GM18909 (cell line): Measurements from ENCODE around the gene CCNB2.
"Not testable (repeated sequence)": the region's sequence is repeated elsewhere in the genome, so short reads cannot be mapped to it uniquely, and the experiment has no call there.

Experiments
- ATAC-seq: cut with Tn5 transposase; IDR thresholded peaks from one replicate; pipeline ENCODE4 v1.9.1; 2021; ENCODE audit warnings: mild to moderate bottlenecking; ENCODE audit not compliant: unreplicated experiment, poor library complexity

CCNB2 gene

DNA sequence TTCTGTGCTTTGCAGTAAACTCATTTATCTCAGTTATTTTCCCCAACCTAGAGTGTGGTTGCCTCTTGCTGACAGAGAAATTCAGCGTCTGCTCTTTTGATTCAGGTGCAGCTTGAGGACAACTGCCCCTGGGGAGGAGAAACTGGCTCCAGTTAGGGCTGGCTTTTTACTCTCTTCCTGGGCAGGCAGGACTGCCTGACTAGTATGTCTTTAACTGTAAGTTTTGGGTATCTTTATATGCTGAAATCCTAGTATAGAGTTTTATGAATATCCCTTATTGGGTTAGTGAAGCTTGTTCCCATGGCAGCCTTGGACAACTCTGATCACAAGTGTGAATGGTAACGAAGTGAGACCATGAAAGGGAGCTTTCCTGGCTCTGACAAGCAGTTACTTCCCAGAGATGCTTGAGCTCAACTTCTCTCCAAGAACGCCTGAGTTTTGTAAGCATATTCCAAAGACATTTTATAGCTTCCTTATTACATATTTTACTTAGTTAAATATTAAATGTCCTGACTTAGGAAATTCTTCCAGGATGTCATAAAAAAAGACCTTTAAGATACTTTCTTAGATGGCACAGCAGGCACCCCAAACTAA, 27.1 kb downstream of the CCNB2 start:
- ATAC-seq = no peak

GRCh38 chr15:59133929-59134427, 29.0 kb downstream of the CCNB2 start:
- no peak for ATAC-seq

DNA sequence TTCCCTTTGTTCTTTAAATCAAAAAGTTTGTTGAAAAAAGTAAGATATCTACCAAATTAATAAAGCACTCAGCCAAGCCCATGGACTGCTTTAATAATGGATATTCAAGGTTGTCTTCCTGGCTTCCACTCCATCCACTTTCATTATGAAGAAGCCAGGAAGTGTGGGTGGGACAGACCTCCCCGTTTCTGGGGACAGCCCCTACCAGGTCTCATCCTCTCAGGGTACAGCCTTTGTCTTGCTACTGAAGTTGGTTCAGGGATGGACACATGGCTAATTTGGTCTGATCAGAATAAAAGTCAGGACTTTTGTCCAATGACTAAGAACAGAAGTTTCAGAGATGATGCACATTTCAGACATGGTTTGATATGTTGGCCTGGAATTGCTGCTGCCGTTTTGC, 32.6 kb downstream of the CCNB2 start:
- ATAC-seq = no peak

DNA sequence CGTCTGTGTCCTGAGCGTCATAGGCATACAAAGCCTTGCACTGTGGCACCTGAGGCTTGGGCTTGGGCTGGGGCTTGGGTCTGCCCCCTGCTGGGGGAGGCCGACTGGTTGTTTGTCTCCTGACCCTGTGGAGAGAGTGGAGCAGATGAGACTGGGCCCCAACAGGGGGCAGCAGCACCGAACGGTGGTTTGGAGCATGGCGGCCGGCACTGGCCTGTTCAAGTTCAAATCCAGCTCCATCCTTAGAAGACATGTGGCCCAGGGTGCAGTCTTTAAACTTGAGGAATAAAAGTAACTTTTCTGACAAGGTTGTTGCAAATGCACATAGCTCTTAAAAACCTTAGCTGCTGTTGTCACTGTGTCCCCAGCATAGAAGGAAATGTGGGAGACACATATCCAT, 33.3 kb downstream of the CCNB2 start:
- ATAC-seq = peak; percentile 42

DNA sequence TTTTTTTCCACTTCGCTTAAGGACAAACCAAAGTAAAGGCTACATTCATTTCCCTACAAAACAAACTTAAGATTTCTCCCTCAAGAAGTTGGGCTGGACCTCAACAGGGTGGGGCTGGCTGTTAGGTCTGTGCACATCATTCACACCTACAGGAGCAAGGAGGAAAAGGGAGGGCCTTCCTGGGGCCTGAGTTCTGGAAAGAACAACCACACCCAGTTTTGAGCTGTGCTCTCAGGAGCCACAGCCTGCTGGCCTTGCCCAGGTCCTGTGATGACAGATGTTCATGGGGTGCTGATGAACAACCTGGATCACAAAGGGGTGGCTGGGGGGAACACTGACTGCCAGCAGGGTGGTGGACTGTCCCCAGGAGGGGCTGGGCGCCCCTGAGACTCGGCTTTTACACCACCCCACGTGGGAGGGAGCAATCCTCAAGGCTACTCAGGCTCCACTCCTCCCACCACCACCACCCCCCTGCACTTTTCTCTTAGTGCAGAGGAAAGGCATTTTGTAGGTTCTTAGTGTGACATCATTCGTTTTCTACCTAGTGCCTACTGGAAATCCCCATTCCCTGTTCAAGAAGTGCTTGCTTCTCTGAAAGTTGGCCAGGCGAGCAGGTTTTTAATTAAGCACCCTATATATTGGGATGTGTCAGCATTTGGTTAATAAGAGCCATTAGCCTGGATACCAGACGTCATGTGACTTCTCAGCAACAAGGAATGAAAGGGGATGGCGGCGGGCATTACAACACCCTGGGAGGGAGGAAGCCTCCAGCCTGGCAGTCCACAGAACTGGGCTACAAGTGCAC, 35.7 kb downstream of the CCNB2 start:
- no peak for ATAC-seq

GRCh38 chr15:59143281-59143680, 38.3 kb downstream of the CCNB2 start:
- ATAC-seq = no peak

DNA sequence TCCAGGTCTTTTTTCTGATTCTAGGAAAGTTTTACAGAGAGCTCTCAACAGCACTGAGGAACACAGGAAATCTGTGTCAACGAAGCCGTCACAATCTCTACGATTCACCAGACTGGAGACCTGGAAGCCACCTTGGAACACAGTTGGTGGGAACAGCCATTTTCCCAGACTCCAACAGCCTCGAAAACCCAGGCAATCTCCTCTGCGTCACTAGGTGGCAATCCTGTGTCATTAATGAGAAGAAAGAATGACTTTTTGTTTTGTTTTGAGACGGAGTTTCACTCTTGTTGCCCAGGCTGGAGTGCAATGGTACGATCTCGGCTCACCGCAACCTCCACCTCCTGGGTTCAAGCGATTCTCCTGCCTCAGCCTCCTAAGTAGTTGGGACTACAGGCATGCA, 39.6 kb downstream of the CCNB2 start:
- not testable (repeated sequence) for ATAC-seq

GRCh38 chr15:59147666-59148065, 42.7 kb downstream of the CCNB2 start:
- ATAC-seq = no peak

DNA sequence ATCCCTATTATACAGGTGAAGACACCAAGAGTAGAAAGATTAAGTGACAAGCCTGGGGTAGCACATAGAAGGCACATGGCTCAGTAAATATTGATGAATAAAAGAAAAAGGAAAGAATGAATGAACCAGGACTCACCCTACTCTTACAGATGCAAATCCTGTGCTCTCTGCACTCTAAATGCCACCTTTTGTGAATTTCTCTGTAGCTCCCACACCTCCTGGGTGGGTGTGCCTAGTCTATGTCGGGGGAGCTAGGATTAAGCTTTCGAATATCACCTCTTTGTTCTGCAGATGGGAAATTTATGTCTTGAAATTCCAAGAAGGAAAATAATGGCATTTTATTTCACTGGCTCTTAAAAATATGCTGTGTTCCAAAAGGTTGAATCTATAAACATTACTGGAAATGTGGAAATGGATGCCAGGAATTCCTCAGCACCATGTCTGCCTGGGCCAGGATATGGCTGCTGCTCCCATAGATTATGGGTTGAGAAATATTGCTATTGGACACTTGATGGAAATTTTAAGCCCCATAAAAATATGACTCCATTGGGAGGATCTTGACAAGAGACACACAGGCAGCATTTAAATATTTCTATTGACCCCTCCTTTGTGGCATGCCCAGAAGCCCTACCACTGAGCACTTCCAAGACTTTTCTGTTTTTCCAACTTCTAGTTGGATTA, 43.3 kb downstream of the CCNB2 start:
- no peak for ATAC-seq

DNA sequence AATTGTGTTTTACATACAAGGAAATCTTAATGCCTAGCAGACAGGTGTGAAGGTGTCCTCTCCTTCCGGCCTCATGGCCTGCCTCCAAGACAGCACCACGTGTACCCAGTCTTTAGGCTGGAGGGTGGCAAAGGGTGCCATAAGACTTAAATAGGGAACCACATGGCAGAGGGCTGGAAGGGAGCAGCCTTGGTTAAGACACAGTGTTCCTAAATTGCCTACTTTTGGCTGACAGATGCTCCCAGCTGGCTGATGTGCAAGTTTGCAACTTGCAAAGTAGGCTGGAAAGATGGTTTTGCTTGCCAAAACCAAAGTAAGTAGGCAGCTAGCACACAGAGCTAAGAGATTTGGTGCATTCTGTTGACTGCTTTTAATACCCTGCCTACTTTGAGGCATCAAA, 45.2 kb downstream of the CCNB2 start:
- no peak for ATAC-seq

GRCh38 chr15:59152694-59153450, 47.9 kb downstream of the CCNB2 start:
- ATAC-seq = no peak

DNA sequence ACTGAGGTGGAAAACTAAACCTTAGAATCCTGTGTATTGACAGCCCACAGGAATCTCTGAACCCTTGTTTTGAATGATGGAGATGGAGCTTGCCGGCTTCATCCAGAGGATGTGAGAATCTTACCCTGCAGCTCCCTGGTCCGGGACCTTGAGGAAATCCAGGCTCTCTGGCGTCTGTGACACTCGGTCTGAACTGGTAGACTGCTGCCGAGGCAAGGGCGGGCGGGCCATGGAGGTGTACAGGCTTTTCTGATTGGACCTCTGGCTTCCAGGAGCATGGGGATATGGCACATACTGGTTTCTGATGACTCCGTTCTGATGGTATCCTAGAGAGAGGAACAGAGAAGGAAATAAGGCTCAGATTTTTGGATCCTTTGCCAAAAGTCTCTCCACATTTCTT, 48.5 kb downstream of the CCNB2 start:
- ATAC-seq = no peak

DNA sequence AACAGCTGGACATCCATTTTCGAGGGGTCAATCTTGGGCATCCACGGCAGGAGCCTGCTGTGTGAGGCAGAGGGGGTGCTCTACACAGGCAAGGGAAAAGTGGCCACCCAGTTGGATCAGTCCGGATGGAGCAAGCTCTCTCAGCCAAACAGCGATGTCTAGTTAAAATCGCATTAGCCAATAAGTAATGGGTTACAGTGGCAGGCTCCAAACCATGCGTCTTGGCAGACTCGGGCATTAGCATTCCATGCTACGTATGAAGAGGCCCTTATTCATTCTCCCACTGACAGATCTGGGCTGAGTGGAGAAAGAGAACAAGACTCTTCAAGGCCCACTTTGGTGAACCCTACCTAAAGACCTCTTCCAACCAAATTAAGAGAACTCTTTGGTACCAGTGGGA, 49.3 kb downstream of the CCNB2 start:
- no peak for ATAC-seq

DNA sequence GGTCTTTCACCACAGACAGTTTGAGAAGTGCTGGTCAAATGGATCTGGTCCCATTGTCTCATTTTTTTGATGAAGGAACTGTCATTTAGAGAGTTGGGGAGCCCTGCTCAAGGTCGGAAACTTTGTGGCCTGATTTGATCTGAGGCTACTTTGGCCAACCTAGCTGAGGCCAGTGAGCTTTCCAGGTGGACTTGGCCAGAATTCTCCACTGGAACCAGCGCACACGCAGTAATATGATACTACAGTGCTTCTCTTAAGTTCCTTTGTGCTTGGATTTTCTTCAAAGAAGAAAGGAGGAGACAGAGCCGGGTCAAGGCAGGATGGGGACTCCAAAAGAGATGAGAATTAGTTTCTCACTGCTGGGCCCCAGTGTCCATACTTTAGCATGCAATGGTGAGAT, 50.5 kb downstream of the CCNB2 start:
- ATAC-seq = no peak

- ATAC-seq = no peak
These were observed 52.5 kb downstream of the CCNB2 start for GRCh38 chr15:59157396-59157795.

- no peak for ATAC-seq
These were observed 53.1 kb downstream of the CCNB2 start for GRCh38 chr15:59157840-59158700.

GRCh38 chr15:59158701-59159034, 53.7 kb downstream of the CCNB2 start:
- no peak for ATAC-seq

- no peak for ATAC-seq
These were observed 54.3 kb downstream of the CCNB2 start for GRCh38 chr15:59159210-59159609.

- ATAC-seq = no peak
These were observed 56.1 kb downstream of the CCNB2 start for GRCh38 chr15:59160880-59161593.
